HG02798 (cell line): ENCODE results near the gene SLC22A4.

Experiments
- ATAC-seq: cut with Tn5 transposase; IDR thresholded peaks from one replicate; pipeline ENCODE4 v1.9.1; 2021; ENCODE audit warnings: mild to moderate bottlenecking; ENCODE audit not compliant: unreplicated experiment, poor library complexity

Gene SLC22A4

GRCh38 chr5:132293992-132294727 is at the start of gene SLC22A4:
Gene SLC22A4 (plus strand): TSS chr5:132294394. CDS start chr5:132294617, 223 bp downstream.
- ATAC-seq: peak; percentile 79

- ATAC-seq: no peak
These were observed 48.6 kb upstream of the SLC22A4 start for GRCh38 chr5:132245593-132245992.

GRCh38 chr5:132246806-132247205 is 47.4 kb upstream of the SLC22A4 start:
- no peak for ATAC-seq

GRCh38 chr5:132250547-132250946 is 43.6 kb upstream of the SLC22A4 start:
- no peak for ATAC-seq

GRCh38 chr5:132251220-132251725 is 42.9 kb upstream of the SLC22A4 start:
- ATAC-seq: no peak

- no peak for ATAC-seq
These were observed 41.2 kb upstream of the SLC22A4 start for GRCh38 chr5:132253008-132253441.

GRCh38 chr5:132253452-132254320 is 40.5 kb upstream of the SLC22A4 start:
- no peak for ATAC-seq

GRCh38 chr5:132254321-132254977 is 39.7 kb upstream of the SLC22A4 start:
- no peak for ATAC-seq

- ATAC-seq: no peak
These were observed 38.0 kb upstream of the SLC22A4 start for GRCh38 chr5:132256086-132256782.

- no peak for ATAC-seq
These were observed 37.4 kb upstream of the SLC22A4 start for GRCh38 chr5:132256783-132257130.

- no peak for ATAC-seq
These were observed 36.8 kb upstream of the SLC22A4 start, which contains the start of gene PDLIM4 for GRCh38 chr5:132257131-132258101. Gene PDLIM4 (plus strand): TSS chr5:132257696. CDS start chr5:132257735, 39 bp downstream.

GRCh38 chr5:132258102-132259068 is 35.8 kb upstream of the SLC22A4 start:
- ATAC-seq: no peak

- no peak for ATAC-seq
These were observed 34.9 kb upstream of the SLC22A4 start for GRCh38 chr5:132259069-132259851.

- no peak for ATAC-seq
These were observed 34.1 kb upstream of the SLC22A4 start for GRCh38 chr5:132260051-132260450.

- ATAC-seq: peak; percentile 49
These were observed 33.3 kb upstream of the SLC22A4 start for GRCh38 chr5:132260714-132261551.
